ENCODE data around the gene PLCH1.

DNA sequence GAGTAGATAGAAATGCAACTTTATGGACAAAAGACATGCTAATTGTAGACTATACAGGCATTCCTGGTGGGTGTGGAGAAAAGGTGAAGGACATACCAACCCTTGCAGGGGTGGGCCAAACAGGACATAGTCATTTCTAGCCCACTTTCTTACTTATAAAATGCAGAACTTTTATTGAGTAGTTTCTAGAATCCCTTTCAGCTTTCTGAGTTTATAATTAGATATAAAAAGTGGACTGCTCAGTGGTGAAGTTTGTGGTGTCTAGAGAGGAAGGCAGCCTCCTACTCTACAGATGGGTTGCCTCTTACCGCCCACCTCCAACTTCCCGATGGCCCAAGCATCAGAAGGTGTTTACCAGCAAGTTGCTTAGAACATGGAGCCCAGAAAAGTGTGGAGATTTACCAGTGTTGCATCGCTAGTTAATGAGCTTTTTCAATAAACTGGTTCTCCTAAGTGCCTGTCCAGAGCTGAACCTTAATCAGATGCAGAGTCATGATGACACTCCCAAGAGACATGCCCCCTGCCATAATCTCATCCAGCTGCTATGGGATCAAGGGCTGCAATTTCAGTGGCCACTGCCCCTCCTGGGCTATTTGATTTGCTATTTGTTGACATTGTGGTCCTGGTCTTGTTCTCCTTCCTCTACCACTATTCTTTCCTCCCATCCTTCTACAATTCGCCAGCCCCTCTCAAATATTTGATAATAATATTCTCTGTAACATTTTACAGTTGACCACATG lies 373.9 kb downstream of the PLCH1 start:
- TF ChIP-seq CTCF (IDR thresholded peaks at IDR 0.05; ENCODE audit: low read depth, low read length, missing input control) (no peak), TAF1 (conservative IDR thresholded peaks at IDR 0.05) (no peak), ATF3 (IDR thresholded peaks at IDR 0.05) (no peak), RAD21 (IDR thresholded peaks at IDR 0.05) (no peak), MAX (IDR thresholded peaks at IDR 0.05) (no peak), REST (IDR thresholded peaks at IDR 0.05) (no peak), YY1 (IDR thresholded peaks at IDR 0.05) (no peak), SP1 (IDR thresholded peaks at IDR 0.05) (no peak), NR2F2 (IDR thresholded peaks at IDR 0.05) (no peak)
